Neural progenitor cell (in vitro differentiated cells): Measurements from ENCODE around the gene ZFHX3. TPM values are rescaled to one million over a fixed set of nuclear protein-coding genes. Genes with fewer than 3 reads are reported as not detected.

ENCODE experiments used
- DNase-seq: peaks from one replicate; pipeline ENCODE4 v3.0.0-alpha.2; 2016; ENCODE audit warnings: low spot score
- H2AFZ ChIP-seq: fragments of 200-600 bp; sonication (generic); replicated peaks from 2 replicates; pipeline ENCODE4 v1.6.1; 2016; ENCODE audit warnings: antibody characterized with exemption
- H3F3A ChIP-seq: fragments of 200-600 bp; sonication (generic); 2 replicates; pipeline ENCODE4 v1.6.1; 2016; ENCODE audit warnings: antibody characterized with exemption, low read depth
- H3K27ac ChIP-seq: fragments of 200-600 bp; sonication (generic); 2 replicates; pipeline ENCODE4 v1.5.1; 2016; ENCODE audit warnings: mild to moderate bottlenecking
- H3K27me3 ChIP-seq: fragments of 200-600 bp; sonication (generic); 2 replicates; pipeline ENCODE4 v1.6.1; 2016; ENCODE audit warnings: mild to moderate bottlenecking, moderate library complexity
- H3K36me3 ChIP-seq: fragments of 200-600 bp; sonication (generic); 2 replicates; pipeline ENCODE4 v1.5.1; 2016
- H3K4me1 ChIP-seq: fragments of 200-600 bp; sonication (generic); 2 replicates; pipeline ENCODE4 v1.6.1; 2016; ENCODE audit warnings: mixed run types
- H3K4me2 ChIP-seq: fragments of 200-600 bp; sonication (generic); 2 replicates; pipeline ENCODE4 v1.6.1; 2016
- H3K4me3 ChIP-seq: fragments of 200-600 bp; sonication (generic); 2 replicates; pipeline ENCODE4 v1.5.1; 2016
- H3K79me2 ChIP-seq: fragments of 200-600 bp; sonication (generic); 2 replicates; pipeline ENCODE4 v1.6.1; 2016; ENCODE audit warnings: low read depth
- H3K9ac ChIP-seq: fragments of 200-600 bp; sonication (generic); 2 replicates; pipeline ENCODE4 v1.6.1; 2016
- H3K9me3 ChIP-seq: fragments of 200-600 bp; sonication (generic); 2 replicates; pipeline ENCODE4 v1.5.1; 2016; ENCODE audit warnings: low read depth
- H4K20me1 ChIP-seq: fragments of 200-600 bp; sonication (generic); 2 replicates; pipeline ENCODE4 v1.6.1; 2016; ENCODE audit warnings: low read depth
- H3K27ac Mint-ChIP-seq: 3 replicates; pipeline ENCODE4 v1.8.0; 2021; ENCODE audit warnings: mixed read lengths
- H3K27me3 Mint-ChIP-seq: 2 replicates; pipeline ENCODE4 v1.8.0; 2022; ENCODE audit warnings: low read depth, mild to moderate bottlenecking, inconsistent platforms, moderate library complexity, mixed read lengths; ENCODE audit not compliant: insufficient read depth
- H3K36me3 Mint-ChIP-seq: 3 replicates; pipeline ENCODE4 v1.8.0; 2021; ENCODE audit warnings: mixed read lengths
- H3K4me1 Mint-ChIP-seq: 3 replicates; pipeline ENCODE4 v1.8.0; 2021; ENCODE audit warnings: mixed read lengths
- H3K4me3 Mint-ChIP-seq: 3 replicates; pipeline ENCODE4 v1.8.0; 2021; ENCODE audit warnings: mild to moderate bottlenecking, moderate library complexity, mixed read lengths
- H3K9me3 Mint-ChIP-seq: 3 replicates; pipeline ENCODE4 v1.8.0; 2020; ENCODE audit warnings: mixed read lengths
- EZH2 ChIP-seq: fragments of 200-600 bp; sonication (generic); IDR thresholded peaks from 2 replicates; pipeline ENCODE4 v1.6.1; 2017; ENCODE audit warnings: antibody characterized with exemption, mild to moderate bottlenecking, moderate library complexity
- EZH2phosphoT487 ChIP-seq: fragments of 200-600 bp; sonication (generic); IDR thresholded peaks from 2 replicates; pipeline ENCODE4 v1.6.1; 2017; ENCODE audit warnings: antibody characterized with exemption
- total RNA-seq: library from RNA; depleted of rRNA; stranded (reverse); fragments of >200 nt; gene quantifications from 2 replicates; pipeline ENCODE4 v1.2.3, GENCODE V29; 2015; ENCODE audit warnings: low replicate concordance
- TF ChIP-seq, protein P1 (sequence below): fragments of 200-600 bp; sonication (generic); IDR thresholded peaks from 2 replicates; pipeline ENCODE4 v1.5.1; 2017; ENCODE audit warnings: antibody characterized with exemption, mild to moderate bottlenecking

ZFHX3 gene
- total RNA-seq, 1 donor from 2014 or later = 2.4 TPM

DNA sequence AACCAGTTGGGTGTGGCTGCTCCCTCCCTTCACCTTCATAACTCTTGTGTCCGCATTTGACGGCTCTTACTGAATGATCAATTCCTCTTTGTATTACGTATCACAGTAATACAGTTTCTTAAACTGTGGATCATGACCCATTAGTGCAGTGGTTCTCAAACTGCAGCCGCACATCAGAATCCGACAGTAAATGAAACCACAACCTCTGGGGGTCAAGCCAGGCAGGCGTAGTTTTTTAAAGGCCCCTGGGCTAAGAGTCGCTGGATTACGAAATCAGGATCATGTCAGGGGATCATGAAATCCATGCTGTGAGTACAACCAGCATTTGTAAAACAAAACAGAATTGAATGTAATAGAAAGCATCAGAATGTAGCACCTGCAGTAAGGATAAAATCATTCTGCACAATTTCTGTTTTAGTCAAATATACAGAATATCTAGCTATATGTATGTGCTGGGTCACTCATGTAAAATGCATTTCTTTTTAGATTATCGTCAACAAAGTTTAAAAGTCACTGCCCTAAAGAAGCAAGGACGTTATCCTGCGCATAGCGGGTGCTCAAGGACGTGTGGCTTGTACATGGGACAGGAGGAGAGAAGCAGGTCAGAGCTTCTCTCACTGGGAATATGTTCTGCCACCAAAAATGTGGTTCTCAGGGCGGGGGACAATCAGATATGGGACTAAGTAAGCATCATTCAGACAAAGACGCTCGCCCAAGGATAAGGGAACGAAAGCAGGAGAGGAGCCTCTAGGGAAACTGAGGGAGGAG, 113.1 kb downstream of the ZFHX3 start:
- no peaks in the 10 kb centered on the region for H3K79me2 ChIP-seq
- no peaks in the 10 kb centered on the region for H3K36me3 ChIP-seq
- no peaks in the 10 kb centered on the region for H3K27me3 ChIP-seq
- H3K4me2 ChIP-seq = no peak overlapping the region
- peaks cover 2% of the 10 kb centered on the region for H3K9me3 Mint-ChIP-seq
- H3K4me1 ChIP-seq = peaks cover 44% of the 10 kb centered on the region
- TF ChIP-seq, protein P1, sequence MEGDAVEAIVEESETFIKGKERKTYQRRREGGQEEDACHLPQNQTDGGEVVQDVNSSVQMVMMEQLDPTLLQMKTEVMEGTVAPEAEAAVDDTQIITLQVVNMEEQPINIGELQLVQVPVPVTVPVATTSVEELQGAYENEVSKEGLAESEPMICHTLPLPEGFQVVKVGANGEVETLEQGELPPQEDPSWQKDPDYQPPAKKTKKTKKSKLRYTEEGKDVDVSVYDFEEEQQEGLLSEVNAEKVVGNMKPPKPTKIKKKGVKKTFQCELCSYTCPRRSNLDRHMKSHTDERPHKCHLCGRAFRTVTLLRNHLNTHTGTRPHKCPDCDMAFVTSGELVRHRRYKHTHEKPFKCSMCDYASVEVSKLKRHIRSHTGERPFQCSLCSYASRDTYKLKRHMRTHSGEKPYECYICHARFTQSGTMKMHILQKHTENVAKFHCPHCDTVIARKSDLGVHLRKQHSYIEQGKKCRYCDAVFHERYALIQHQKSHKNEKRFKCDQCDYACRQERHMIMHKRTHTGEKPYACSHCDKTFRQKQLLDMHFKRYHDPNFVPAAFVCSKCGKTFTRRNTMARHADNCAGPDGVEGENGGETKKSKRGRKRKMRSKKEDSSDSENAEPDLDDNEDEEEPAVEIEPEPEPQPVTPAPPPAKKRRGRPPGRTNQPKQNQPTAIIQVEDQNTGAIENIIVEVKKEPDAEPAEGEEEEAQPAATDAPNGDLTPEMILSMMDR = no peak
- TF ChIP-seq EZH2 (no peak), EZH2phosphoT487 (no peak)
- peaks cover 8% of the 10 kb centered on the region for H3K27me3 Mint-ChIP-seq
- H3K27ac ChIP-seq = no peak overlapping the region
- H3K27ac Mint-ChIP-seq = peak overlapping the region; percentile 81
- peaks cover 9% of the 10 kb centered on the region for H3F3A ChIP-seq
- peaks cover 7% of the 10 kb centered on the region for H3K36me3 Mint-ChIP-seq
- no peak overlapping the region for H3K4me3 ChIP-seq
- no peak for DNase-seq
- peaks cover 15% of the 10 kb centered on the region for H4K20me1 ChIP-seq
- H3K4me3 Mint-ChIP-seq = peak overlapping the region; percentile 21
- H3K9ac ChIP-seq = no peak overlapping the region
- no peaks in the 10 kb centered on the region for H3K9me3 ChIP-seq
- peaks cover 84% of the 10 kb centered on the region for H3K4me1 Mint-ChIP-seq
- H2AFZ ChIP-seq = no peak overlapping the region

DNA sequence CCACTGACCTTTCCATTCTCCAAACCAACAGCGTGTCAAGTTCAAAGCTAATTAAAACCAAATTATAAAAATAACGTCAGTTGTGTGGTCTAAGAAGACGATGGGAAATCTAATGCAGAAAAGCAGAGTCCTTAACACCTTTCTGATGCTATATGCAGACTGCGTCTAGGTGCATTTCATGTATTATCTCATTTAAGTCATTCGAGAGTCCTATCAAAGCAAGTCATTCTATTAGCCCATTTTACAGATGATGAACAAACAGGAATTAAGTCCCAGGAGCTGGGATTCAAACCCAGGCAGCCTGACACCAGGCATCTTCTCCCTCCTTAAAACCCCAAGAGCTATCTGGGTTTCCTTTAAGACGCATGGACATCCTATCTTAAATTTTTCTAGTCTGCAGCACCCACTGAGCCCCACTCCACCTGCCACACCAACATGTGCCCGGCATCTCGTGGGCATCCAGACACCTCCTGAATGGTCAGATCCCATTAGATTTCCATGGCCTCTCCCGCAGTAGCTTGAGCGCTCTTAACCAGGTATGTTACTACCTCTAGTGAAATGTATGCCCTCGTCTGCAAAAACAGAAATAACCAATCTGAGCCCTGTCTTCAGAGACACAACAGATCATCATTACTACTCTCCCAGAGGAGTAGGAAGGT, 115.1 kb downstream of the ZFHX3 start:
- Mint-ChIP-seq H3K27ac (peak overlapping the region; percentile 92), H3K4me1 (peaks cover 80% of the 10 kb centered on the region)
- peaks cover 14% of the 10 kb centered on the region for H4K20me1 ChIP-seq

DNA sequence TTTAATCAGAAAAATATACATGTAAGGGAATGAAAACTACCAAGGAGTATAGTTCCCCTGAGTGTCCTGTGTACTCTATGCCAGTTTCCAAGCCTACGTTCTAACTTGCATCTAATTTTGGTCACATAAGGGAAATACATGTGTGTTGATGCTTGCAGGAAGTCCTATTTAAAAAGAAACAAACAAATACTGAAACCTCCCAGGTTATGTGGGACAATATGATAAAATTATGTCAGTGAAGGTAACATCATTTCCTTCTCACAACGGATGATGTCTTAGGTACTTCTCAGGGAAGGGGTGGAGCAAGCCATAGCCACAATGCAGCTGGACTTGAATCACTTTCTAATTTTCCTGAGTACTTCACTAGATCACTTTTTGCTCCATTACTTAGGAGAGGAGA, 115.9 kb downstream of the ZFHX3 start:
- peak overlapping the region; percentile 59 for H3K4me2 ChIP-seq
- no peaks in the 10 kb centered on the region for H3K79me2 ChIP-seq
- peaks cover 2% of the 10 kb centered on the region for H3K9me3 Mint-ChIP-seq
- H3K27ac ChIP-seq = no peak overlapping the region
- no peak overlapping the region for H3K9ac ChIP-seq
- TF ChIP-seq EZH2phosphoT487 (no peak), EZH2 (no peak)
- TF ChIP-seq, protein P1 = no peak
- no peak overlapping the region for H2AFZ ChIP-seq
- H3K36me3 ChIP-seq = no peaks in the 10 kb centered on the region
- H3K4me3 ChIP-seq = no peak overlapping the region
- no peaks in the 10 kb centered on the region for H3K27me3 ChIP-seq
- no peaks in the 10 kb centered on the region for H3K9me3 ChIP-seq
- no peak for DNase-seq
- H3K27ac Mint-ChIP-seq = peak overlapping the region; percentile 92
- H3K36me3 Mint-ChIP-seq = peaks cover 4% of the 10 kb centered on the region
- H3K4me1 Mint-ChIP-seq = peaks cover 77% of the 10 kb centered on the region
- H3K4me1 ChIP-seq = peaks cover 30% of the 10 kb centered on the region
- H3K27me3 Mint-ChIP-seq = peaks cover 7% of the 10 kb centered on the region
- H4K20me1 ChIP-seq = peaks cover 12% of the 10 kb centered on the region
- peaks cover 2% of the 10 kb centered on the region for H3F3A ChIP-seq
- no peak overlapping the region for H3K4me3 Mint-ChIP-seq

More for the DNA sequence above, 115.1 kb downstream of the ZFHX3 start:
- Histone ChIP-seq H3K9me3 (no peaks in the 10 kb centered on the region), H3K36me3 (no peaks in the 10 kb centered on the region), H3K4me3 (no peak overlapping the region), H3K9ac (no peak overlapping the region), H3K27ac (no peak overlapping the region), H3F3A (peaks cover 7% of the 10 kb centered on the region), H2AFZ (no peak overlapping the region), H3K4me2 (no peak overlapping the region), H3K79me2 (no peaks in the 10 kb centered on the region), H3K27me3 (no peaks in the 10 kb centered on the region), H3K4me1 (peaks cover 38% of the 10 kb centered on the region)
- Mint-ChIP-seq H3K9me3 (peaks cover 2% of the 10 kb centered on the region), H3K36me3 (peaks cover 4% of the 10 kb centered on the region), H3K4me3 (peak overlapping the region; percentile 6), H3K27me3 (peaks cover 7% of the 10 kb centered on the region)
- TF ChIP-seq EZH2phosphoT487 (no peak), EZH2 (no peak)
- TF ChIP-seq, protein P1 = no peak
- DNase-seq = no peak
